Activated CD8-positive, alpha-beta memory T cell treated with anti-CD3 and anti-CD28 coated beads for 1 hour (primary cell): ENCODE results near the gene MESP2.

Source experiments
- DNase-seq, 2 donors: peaks; one replicate each; pipeline ENCODE4 v3.0.0-alpha.2; 2020; ENCODE audit warnings: low read depth in 1 of 2; ENCODE audit errors: extremely low read depth in 1 of 2

The MESP2 gene, protein sequence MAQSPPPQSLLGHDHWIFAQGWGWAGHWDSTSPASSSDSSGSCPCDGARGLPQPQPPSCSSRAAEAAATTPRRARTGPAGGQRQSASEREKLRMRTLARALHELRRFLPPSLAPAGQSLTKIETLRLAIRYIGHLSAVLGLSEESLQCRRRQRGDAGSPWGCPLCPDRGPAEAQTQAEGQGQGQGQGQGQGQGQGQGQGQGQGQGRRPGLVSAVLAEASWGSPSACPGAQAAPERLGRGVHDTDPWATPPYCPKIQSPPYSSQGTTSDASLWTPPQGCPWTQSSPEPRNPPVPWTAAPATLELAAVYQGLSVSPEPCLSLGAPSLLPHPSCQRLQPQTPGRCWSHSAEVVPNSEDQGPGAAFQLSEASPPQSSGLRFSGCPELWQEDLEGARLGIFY

DNA sequence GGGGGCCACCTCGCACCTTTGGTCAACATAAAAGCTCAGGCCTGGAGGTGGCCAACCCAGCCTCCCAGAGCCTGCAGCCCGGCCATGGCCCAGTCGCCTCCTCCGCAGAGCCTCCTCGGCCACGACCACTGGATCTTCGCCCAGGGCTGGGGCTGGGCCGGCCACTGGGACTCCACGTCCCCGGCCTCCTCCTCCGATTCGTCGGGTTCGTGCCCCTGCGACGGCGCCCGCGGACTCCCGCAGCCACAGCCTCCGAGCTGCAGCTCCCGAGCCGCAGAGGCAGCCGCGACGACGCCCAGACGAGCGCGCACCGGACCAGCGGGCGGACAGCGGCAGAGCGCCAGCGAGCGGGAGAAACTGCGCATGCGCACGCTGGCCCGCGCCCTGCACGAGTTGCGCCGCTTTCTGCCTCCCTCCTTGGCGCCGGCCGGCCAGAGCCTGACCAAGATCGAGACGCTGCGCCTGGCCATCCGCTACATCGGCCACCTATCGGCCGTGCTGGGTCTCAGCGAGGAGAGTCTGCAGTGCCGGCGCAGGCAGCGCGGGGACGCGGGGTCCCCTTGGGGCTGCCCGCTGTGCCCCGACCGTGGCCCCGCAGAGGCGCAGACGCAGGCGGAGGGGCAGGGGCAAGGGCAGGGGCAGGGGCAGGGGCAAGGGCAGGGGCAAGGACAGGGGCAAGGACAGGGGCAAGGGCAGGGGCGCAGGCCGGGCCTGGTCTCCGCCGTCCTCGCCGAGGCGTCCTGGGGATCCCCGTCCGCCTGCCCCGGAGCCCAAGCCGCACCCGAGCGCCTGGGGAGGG lies at the start of gene MESP2:
TSS of gene MESP2 (plus strand) at position 59 of the 799 bp plus-strand sequence. CDS start at position 85, 26 bp downstream.
- peak in 1 of 2 donors; percentile 22 for DNase-seq

- DNase-seq: no peak
Measured at GRCh38 chr15:89728254-89728653, 47.9 kb upstream of the MESP2 start.

DNA sequence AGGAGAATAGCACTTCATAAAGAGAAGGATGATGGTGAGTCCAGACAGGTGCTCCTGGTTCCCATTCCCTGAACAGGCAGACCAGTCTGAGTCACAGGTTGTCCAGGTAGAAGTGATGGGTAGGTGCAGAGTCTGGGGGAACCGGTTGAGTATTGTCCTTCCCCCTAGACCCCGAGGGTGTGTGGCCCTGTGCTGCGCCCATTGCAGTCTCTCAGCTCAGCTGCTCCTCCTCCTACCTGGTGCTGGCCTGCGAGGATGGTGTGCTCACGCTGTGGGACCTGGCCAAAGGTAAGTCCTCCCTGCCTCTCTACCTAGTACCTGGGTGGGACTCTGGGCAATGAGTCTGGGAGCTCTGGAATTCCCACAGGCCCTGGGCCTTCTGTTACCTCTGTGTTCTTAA lies 44.9 kb upstream of the MESP2 start:
- DNase-seq: no peak

DNA sequence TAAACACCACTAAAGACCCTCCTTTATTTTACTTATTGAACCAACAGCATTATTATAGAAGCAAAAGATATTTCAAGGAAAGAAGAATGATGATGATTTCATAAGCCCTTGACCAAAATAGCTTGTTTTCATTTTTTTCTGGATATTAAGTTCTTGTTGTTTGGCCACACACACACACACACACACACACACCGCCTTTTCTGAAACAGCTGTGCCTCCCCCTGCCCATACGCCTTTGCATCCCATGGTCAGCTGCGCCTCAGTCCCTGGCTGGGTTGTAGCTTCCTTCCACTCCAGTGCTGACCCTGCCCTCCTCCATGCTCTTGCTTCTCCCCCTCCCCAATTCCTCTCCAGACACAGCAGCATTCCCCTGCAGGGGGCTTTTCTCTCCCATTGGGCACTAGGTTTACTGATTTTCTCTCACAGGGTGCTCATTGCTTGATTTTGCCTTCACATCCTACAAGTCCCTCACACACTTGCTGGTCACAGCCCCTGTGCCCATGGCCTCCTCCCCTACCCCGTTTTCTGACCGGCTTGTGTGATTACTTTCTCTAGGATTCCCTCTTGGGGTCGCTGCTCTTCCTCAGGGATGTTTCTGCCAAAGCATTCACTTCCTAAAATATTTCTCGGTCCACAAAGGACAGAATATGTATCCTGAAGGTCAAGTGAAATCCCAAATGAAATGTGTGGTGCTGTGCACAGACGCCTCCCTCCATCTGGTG lies 43.5 kb upstream of the MESP2 start:
- DNase-seq: no peak

- DNase-seq: no peak
Measured at GRCh38 chr15:89735773-89736172, 40.4 kb upstream of the MESP2 start.

GRCh38 chr15:89740137-89740536 lies 36.0 kb upstream of the MESP2 start:
- DNase-seq: no peak

GRCh38 chr15:89743011-89743410 lies 33.1 kb upstream of the MESP2 start:
- DNase-seq: no peak

GRCh38 chr15:89743594-89743993 lies 32.5 kb upstream of the MESP2 start:
- no peak for DNase-seq

GRCh38 chr15:89745131-89745530 lies 31.0 kb upstream of the MESP2 start:
- DNase-seq: no peak

DNA sequence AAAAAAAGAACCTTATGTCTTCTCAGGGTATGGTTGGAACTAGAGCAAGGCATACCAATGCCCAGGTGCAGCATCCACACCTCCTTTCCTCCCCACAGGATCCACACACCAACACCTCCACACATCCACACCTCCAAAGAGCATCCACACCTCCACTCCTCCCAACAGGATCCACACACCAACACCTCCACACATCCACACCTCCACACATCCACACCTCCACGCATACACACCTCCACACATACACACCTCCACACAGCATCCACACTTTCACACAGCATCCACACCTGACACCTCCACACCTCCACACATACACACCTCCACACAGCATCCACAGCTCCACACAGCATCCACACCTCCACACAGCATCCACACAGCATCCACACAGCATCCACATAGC lies 30.4 kb upstream of the MESP2 start:
- DNase-seq: no peak

DNA sequence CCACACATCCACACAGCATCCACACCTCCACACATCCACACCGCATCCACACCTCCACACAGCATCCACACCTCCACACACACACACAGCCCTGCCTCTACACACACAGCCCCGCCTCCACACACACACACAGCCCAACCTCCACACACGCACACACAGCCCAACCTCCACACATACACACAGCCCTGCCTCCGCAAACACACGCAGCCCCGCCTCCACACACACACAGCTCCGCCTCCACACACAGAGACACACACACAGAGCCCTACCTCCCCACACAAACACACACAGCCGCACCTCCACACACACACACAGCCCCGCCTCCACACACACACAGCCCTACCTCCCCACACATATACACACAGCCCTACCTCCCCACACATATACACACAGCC lies 29.7 kb upstream of the MESP2 start:
- DNase-seq: no peak

GRCh38 chr15:89747708-89748682 lies 28.1 kb upstream of the MESP2 start:
- no peak for DNase-seq

GRCh38 chr15:89749054-89749453 lies 27.1 kb upstream of the MESP2 start:
- DNase-seq: no peak

DNA sequence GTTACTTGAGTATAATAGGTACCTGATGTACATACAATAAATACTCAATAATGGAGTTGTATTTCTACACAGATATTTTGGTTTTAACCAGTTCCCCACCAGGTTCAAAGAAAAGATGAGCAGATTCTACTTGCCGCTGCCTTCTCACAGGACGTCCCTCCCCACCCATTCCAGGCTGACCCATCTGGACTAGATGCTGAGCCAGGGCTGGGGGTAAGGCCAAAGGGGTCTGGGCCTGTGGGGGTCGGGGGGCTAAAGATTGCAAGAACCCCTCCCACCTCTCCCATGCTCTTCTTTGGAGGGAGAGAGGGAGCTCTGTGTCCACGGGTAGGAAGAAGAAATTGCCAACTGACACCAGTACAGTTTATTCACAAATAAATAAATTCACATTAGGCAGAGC lies 26.6 kb upstream of the MESP2 start:
- DNase-seq: no peak

DNA sequence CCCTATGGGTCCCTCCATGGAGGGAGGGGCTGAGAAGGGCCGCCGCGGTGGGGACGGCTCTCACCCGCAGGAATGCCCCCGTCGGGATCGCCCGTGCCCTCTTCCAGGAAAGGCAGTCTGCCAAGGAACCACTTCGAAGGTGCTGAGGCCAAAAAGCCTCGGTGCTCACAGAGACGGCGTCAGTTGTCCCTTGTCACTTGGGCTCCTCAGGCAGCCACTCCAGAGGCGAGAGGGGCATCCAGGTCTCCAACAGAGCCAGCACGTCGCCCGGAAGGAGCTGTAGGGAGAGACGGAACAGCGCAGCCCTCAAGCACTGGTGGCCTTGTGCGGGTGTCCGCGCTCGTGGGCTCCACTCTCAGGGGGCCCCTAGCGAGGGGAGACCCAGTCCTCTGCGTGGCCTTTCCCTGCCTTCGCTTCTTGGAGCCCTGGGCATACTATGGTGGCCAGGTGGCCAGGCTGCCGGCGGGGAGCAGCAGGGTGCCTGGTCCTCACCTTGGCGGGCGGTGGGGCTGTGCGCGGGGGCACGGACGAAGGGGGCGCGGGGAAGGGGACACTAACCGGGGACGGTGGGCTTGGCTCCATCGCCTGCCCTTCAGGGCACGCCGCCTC lies 26.1 kb upstream of the MESP2 start:
- no peak for DNase-seq

DNA sequence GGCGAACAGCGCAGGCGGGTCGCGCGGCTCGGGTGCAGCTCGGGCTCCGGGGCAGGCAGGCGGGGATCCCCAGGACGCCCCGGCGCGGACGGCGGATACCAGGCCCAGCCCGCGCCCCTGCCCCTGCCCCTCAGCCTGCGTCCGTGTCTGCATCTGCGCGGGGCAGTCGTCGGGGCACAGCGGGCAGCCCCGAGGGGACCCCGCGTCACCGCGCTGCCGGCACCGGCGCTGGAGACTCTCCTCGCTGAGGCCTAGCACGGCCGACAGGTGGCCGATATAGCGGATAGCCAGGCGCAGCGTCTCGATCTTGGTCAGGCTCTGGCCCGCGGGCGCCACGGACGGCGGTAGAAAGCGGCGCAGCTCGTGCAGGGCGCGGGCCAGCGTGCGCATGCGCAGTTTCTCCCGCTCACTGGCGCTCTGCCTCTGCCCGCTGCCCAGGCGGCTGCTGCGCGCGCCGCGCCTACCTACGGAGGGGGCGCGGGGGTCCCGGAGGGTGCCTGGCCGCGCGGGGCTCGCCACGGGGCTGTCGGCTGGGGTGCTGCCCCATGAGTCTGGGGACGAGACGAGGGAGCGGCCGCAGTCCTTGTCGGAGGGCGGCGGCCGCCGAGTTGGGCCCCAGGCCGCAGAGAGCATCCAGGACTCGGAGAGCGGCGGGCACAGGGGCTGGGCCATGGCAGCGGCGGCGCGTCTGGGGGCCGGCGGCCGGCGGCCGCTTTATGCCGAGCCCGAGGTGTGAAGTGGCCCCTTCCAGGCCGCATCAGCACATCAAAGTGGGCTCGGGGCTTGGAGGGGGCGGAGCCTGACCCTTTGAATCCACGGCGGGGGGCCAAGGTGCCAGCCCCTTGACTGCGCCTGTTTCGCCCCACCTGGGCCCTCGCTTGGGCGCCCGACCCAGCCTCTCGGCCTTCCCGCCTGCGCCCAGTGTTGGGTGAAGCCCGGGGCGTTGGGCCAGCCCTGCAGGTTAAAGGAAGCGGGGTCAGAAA lies 25.3 kb upstream of the MESP2 start, which contains the start of gene MESP1:
TSS of gene MESP1 (minus strand) at position 690 of the 983 bp plus-strand sequence. CDS start at position 672, 18 bp downstream.
- peak; percentile 53 to 78 for DNase-seq

DNA sequence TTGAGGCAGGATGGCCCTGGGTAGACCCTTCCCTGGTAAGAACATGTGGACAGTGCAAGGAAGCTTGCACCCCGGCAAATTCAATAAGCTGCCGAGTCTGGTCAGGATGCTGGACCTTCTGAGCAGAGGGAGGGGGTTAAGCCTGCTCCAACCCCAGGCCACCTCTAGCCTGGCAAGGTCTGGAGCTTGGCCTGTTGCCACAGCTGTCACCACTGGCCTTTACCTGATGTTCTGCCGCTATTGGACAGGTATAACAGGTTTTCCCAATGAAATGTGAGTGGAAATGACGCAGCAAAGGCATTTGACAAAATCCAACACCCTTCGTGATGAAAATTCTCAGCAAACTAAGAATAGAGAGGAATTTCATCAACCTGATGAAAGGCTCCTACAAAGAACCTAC lies 24.4 kb upstream of the MESP2 start:
- no peak for DNase-seq

GRCh38 chr15:89753855-89754254 lies 22.3 kb upstream of the MESP2 start:
- no peak for DNase-seq
